ENCODE measurements around the gene PROM1.
A peak's percentile ranks its signal among the peaks of the same experiment; 100 is the strongest.

The PROM1 gene

GRCh38 chr4:15995826-15996225, 88.0 kb downstream of the PROM1 start:
- no peak for DNase-seq (ENCODE audit: low spot score)
- FAIRE-seq, result no peak

DNA sequence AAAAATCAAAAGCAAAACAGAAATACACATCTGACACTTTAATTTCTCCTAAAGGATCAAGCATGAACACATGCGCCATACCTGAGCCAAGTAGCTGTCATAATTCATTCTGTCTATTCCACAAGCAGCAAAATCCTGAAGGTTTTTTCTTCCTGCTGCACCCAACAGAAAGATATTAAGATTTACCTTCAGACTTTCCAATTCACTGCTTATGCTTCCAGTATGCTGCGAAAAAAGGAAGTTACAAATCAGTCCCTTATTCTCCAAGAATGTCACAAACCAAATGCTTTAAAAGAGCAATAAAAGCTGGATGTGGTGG, 91.7 kb downstream of the PROM1 start:
- DNase-seq (ENCODE audit: low spot score) (no peak), FAIRE-seq (no peak)

GRCh38 chr4:15990570-15991285, 93.1 kb downstream of the PROM1 start:
- no peak for DNase-seq (ENCODE audit: low spot score)
- FAIRE-seq, result no peak

DNA sequence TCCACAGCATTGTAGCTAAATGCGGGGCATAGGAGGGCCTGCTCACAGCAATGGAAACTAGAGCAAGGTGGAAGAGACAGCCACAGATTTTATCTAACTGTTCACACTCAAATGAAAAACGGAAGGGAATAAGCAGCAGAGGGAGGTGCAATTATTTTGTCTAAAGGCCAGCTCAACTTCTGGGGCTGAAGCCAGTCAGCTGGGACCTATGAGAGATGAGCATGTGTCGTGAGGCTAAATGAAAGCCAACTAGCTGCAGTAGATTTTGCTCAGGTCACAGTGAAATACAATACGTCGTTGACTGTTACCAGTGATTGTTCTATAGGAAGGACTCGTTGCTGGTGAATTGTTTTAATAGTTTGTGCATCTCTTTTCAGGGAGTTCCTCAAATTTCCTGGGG, 94.4 kb downstream of the PROM1 start:
- FAIRE-seq, result no peak
- DNase-seq (ENCODE audit: low spot score), result no peak

GRCh38 chr4:15988222-15988621, 95.6 kb downstream of the PROM1 start:
- DNase-seq (ENCODE audit: low spot score) (no peak), FAIRE-seq (no peak)

- FAIRE-seq, result no peak
- no peak for DNase-seq (ENCODE audit: low spot score)
Measured at GRCh38 chr4:15986907-15987306, 96.9 kb downstream of the PROM1 start.

DNA sequence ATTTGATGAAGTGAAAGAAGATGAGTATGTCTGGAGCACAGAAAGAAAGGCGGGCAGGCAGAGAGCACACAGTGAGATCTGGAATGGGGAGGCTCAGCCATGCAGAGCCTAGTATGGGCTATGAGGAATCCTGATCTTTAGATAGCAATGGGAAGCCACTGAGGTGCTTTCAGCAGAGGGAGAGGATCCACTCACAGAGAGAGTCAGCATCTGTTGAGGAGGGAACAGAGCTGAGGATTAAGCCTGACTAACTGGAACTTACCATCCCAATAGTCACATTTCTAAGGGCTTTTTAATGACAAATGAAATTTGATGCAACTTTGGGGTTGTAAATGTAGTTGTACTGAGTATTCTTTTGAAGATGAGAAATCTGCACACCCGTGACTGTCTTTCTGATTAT, 100.2 kb downstream of the PROM1 start:
- FAIRE-seq, result no peak
- no peak for DNase-seq (ENCODE audit: low spot score)

GRCh38 chr4:15982842-15983524, 100.8 kb downstream of the PROM1 start:
- DNase-seq (ENCODE audit: low spot score) (peak; percentile 24), FAIRE-seq (no peak)

- FAIRE-seq (no peak), DNase-seq (ENCODE audit: low spot score) (no peak)
Measured at GRCh38 chr4:15976456-15977447, 107.1 kb downstream of the PROM1 start.

DNA sequence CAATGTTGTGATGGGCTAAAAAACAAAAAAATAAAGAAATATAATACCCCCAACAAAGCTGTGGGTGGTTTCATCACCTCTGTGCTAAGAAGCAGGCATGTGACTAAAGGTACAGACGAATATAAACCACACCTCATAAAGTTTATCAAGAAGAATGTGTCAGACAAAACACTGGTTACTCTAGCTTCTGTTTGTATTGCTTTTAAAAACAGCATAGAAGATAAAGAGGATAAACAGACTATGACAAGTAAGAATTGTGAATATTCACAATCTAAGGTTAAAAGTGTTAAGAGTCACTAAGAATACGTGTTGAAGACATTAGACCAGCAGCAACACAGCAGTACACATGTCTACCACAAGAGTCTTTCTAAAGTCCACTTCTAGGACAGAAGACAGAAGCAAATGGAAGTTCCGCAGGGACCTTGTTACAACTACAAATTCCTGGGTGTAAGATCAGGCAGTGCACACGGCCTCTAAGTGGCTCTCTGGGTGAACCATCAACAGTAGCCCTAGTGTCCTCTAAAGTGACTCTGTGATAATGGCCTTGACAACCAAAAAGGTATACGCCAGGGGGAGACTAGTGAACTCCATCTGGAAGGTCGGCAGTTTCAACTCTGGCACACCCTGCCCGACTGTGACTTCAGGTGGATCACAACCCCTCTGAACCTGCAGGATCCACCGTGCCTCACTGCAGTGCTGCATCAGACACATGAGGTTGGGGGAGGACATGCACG, 112.6 kb downstream of the PROM1 start:
- DNase-seq (ENCODE audit: low spot score) (no peak), FAIRE-seq (no peak)

- FAIRE-seq (no peak), DNase-seq (ENCODE audit: low spot score) (no peak)
Measured at GRCh38 chr4:15968551-15969300, 115.1 kb downstream of the PROM1 start.

- no peak for FAIRE-seq
- no peak for DNase-seq (ENCODE audit: low spot score)
Measured at GRCh38 chr4:15965325-15965724, 118.5 kb downstream of the PROM1 start.

DNA sequence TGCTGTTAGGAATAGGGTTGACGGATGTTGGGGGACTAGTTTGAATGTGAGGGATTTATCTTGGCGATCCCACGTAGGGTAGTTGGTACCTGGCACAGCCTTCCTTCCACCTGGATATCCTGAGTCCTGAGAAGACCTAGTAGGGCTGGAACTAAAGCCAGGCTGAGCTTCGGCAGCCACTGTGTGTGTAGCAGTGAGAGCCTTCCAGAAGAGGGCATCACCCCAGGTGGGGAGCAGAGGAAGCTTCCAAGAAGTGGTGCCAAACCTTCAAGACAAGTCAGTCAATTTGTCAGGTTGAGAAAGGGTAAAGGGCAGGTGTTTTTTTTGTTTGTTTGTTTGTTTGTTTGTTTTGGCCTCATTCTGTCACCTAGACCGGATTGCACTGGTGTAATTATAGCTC, 119.7 kb downstream of the PROM1 start:
- DNase-seq (ENCODE audit: low spot score), result no peak
- FAIRE-seq, result no peak

DNA sequence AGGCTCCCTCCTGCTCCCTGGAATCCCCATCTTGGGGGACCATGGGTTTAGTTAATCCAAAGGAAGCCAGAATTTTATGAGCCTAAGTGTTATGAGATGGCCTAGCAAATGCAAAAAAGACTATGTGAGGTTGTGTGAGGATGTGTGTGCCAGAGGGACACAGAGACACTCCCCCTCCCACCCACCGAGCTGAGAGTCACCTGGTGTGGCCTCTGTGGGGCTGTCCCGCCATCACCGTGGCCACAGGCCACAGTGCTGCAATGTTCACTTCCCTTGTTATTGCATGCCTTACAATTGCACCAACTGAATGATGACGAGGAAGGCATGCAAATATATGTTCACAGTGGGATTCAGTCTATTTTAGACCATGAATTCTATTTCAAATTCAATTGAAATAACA, 120.2 kb downstream of the PROM1 start:
- FAIRE-seq (no peak), DNase-seq (ENCODE audit: low spot score) (no peak)

GRCh38 chr4:15963001-15963451, 120.8 kb downstream of the PROM1 start, which contains the start of gene FGFBP2:
Gene FGFBP2, minus strand, starts transcription at chr4:15963175. Its CDS starts 46 bp downstream, at chr4:15963129.
- FAIRE-seq (no peak), DNase-seq (ENCODE audit: low spot score) (peak; percentile 43)

DNA sequence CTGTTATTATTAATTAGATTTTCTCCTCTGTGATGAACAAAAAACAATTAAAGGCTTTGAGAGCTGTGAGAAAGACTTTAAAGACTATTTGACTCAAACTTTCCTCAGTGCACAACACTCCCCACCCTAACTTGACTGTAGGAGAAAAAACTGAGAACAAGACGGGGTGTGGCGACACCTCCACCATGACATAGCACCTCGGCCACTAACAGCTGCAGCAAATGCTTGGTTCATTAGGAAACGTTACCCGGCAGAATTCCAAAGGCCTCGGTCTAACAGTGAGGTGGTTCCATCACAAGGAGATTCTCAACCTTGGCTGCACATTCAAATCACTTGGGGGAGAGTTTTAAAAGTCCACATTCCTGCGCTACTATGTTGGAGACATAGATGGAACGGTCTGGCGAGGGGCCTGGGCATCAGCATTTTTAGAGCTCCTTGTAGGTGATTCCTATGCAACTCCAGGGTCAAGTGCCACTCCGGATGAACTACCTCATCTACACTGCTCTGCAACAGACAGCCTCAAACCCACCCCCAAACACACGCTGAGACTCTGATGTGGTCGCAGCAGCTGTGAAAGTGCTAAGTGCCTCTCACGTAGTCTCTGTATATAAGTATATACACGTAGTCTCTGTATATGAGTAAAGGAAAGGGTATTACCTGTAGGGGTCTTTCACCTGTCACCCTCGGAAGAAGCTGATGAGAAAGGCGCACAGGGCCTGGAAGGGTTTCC, 121.9 kb downstream of the PROM1 start:
- DNase-seq (ENCODE audit: low spot score) (no peak), FAIRE-seq (no peak)

GRCh38 chr4:15958562-15958961, 125.3 kb downstream of the PROM1 start:
- FAIRE-seq (no peak), DNase-seq (ENCODE audit: low spot score) (no peak)

DNA sequence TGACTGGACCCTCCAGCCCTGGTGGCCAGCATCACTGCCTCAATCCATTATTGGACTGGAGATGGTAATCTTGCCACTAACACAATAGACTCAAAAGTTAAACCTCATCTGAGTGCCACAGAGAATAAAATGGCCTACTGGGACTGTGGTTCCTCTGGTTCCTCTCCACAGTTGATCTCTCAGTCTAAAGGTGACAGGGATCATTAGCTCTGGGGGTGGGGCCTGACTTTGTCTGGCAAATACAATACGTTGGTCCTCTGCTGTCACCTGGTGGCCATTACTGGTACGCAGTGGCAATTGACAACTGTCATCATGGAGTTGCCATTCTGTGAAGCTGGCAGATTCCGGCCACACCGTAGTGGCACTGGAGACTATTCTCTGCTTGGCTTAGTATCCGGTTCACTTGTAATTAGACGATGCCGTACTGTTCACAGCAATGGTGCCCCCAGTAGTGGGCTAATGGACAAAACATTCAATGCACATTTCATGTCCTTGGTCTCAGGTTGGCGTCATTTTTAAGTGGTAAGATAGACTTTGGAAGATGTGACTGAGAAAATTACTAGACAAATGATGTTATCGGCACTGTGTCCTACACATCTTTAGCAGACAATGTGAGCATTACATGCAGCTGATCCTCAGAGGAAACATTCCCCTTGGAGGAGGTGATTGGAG, 127.5 kb downstream of the PROM1 start:
- FAIRE-seq (peak; percentile 86), DNase-seq (ENCODE audit: low spot score) (peak; percentile 62)

- FAIRE-seq, result no peak
Measured at GRCh38 chr4:15955670-15956069, 128.2 kb downstream of the PROM1 start.

More at GRCh38 chr4:15955670-15956069, 128.2 kb downstream of the PROM1 start:
- DNase-seq (ENCODE audit: low spot score), result no peak

Measured in urothelium cell line (cell line).